GM21717 (cell line): ENCODE data around the gene PROSER3.

Experiments used
- ATAC-seq: cut with Tn5 transposase; IDR thresholded peaks from one replicate; pipeline ENCODE4 v1.9.1; 2021; ENCODE audit warnings: mild to moderate bottlenecking, moderate library complexity; ENCODE audit not compliant: unreplicated experiment

The PROSER3 gene

GRCh38 chr19:35775298-35776101 is 17.5 kb downstream of the PROSER3 start, which contains the start of gene ARHGAP33:
Gene ARHGAP33, plus strand, starts transcription at chr19:35775564. Its CDS starts 95 bp downstream, at chr19:35775659.
- ATAC-seq: peak; percentile 75

- ATAC-seq: no peak
Measured at GRCh38 chr19:35776102-35776788, 18.3 kb downstream of the PROSER3 start.

- ATAC-seq: no peak
Measured at GRCh38 chr19:35777086-35777841, 19.3 kb downstream of the PROSER3 start.

- no peak for ATAC-seq
Measured at GRCh38 chr19:35777961-35778360, 20.0 kb downstream of the PROSER3 start.

- no peak for ATAC-seq
Measured at GRCh38 chr19:35779033-35779432, 21.1 kb downstream of the PROSER3 start.

- ATAC-seq: no peak
Measured at GRCh38 chr19:35780058-35780457, 22.1 kb downstream of the PROSER3 start.

- no peak for ATAC-seq
Measured at GRCh38 chr19:35780717-35781116, 22.7 kb downstream of the PROSER3 start.

- no peak for ATAC-seq
Measured at GRCh38 chr19:35781650-35782049, 23.7 kb downstream of the PROSER3 start.

- ATAC-seq: no peak
Measured at GRCh38 chr19:35782589-35782988, 24.6 kb downstream of the PROSER3 start.

- no peak for ATAC-seq
Measured at GRCh38 chr19:35783469-35784434, 25.8 kb downstream of the PROSER3 start.

- no peak for ATAC-seq
Measured at GRCh38 chr19:35784503-35785338, 26.7 kb downstream of the PROSER3 start.

- ATAC-seq: no peak
Measured at GRCh38 chr19:35785339-35785627, 27.3 kb downstream of the PROSER3 start.

GRCh38 chr19:35786299-35787160 is 28.6 kb downstream of the PROSER3 start:
- ATAC-seq: no peak

GRCh38 chr19:35787227-35787799 is 29.3 kb downstream of the PROSER3 start:
- ATAC-seq: no peak

GRCh38 chr19:35788205-35788960 is 30.4 kb downstream of the PROSER3 start:
- ATAC-seq: no peak

- no peak for ATAC-seq
Measured at GRCh38 chr19:35789195-35789977, 31.4 kb downstream of the PROSER3 start.
